GM12878 (cell line): ENCODE data around the gene PADI1. TPM values are rescaled to one million over a fixed set of nuclear protein-coding genes. Genes with fewer than 3 reads are reported as not detected.

ENCODE experiments used
- ATAC-seq: fragments of 200-7000 bp; cut with Tn5 transposase; 3 replicates; pipeline ENCODE4 v1.9.1; 2020; ENCODE audit warnings: mild to moderate bottlenecking, moderate library complexity
- BruUV-seq: library from RNA; stranded (reverse); fragments of 400-500 nt; replicated peaks from 2 replicates; lab custom pipeline; 2021; lab: Mats Ljungman, UMichigan
- CTCF ChIA-PET: fragments of 300-600 bp; sonication (Branson Sonifier 250); formaldehyde crosslinking; extraction: SDS; loops from one replicate; lab custom pipeline; 2021; ENCODE audit warnings: inconsistent platforms; lab: Yijun Ruan, JAX
- POLR2A ChIA-PET: fragments of 350-600 bp; formaldehyde crosslinking; extraction: SDS; loops from one replicate; lab custom pipeline; 2021; ENCODE audit warnings: inconsistent platforms; lab: Charles Lee
- RAD21 ChIA-PET: fragments of 300-600 bp; sonication (Branson Sonifier 250); formaldehyde crosslinking; loops from one replicate; lab custom pipeline; 2023; ENCODE audit warnings: antibody characterized with exemption; ENCODE audit not compliant: unreplicated experiment; lab: Charles Lee
- SMC1A ChIA-PET: fragments of 300-600 bp; sonication (Branson Sonifier 250); formaldehyde crosslinking; loops from one replicate; lab custom pipeline; 2023; ENCODE audit not compliant: unreplicated experiment, uncharacterized antibody; lab: Charles Lee
- DNase-seq: peaks from one replicate; pipeline ENCODE4 v3.0.0-alpha.2; 2011; ENCODE audit warnings: low read depth, low spot score
- FAIRE-seq: peaks from 3 replicates; lab custom pipeline; 2011; peaks lifted over from hg19 to GRCh38; lab: Jason Lieb, UNC
- H2AFZ ChIP-seq: 2 replicates; pipeline ENCODE4 v1.6.0; 2011; ENCODE audit warnings: low read depth, low read length, control low read depth; ENCODE audit not compliant: control insufficient read depth
- H3K27ac ChIP-seq: 2 replicates; pipeline ENCODE4 v1.5.1; 2011; ENCODE audit warnings: control low read depth; ENCODE audit not compliant: control insufficient read depth, insufficient read depth
- H3K27me3 ChIP-seq, 2 experiments: replicated peaks in 1 of 2; 2 replicates each; pipeline versions ENCODE4 v1.6.0 to v1.6.1; 2011; ENCODE audit warnings: low read length in 1 of 2; ENCODE audit not compliant: control insufficient read depth in 2 of 2, insufficient read depth in 2 of 2
- H3K36me3 ChIP-seq, 2 experiments: 2 replicates each; pipeline ENCODE4 v1.5.1; 2011; ENCODE audit warnings: low read length in 1 of 2; ENCODE audit not compliant: control insufficient read depth in 2 of 2, insufficient read depth in 2 of 2
- H3K4me1 ChIP-seq: 2 replicates; pipeline ENCODE4 v1.6.1; 2011; ENCODE audit warnings: mild to moderate bottlenecking, low read length, moderate library complexity, mixed read lengths; ENCODE audit not compliant: control insufficient read depth, insufficient read depth
- H3K4me2 ChIP-seq: 2 replicates; pipeline ENCODE4 v1.6.0; 2011; ENCODE audit warnings: control low read depth; ENCODE audit not compliant: control insufficient read depth, insufficient read depth
- H3K4me3 ChIP-seq: fragments of 200-600 bp; sonication (generic); 2 replicates; pipeline ENCODE4 v1.5.1; 2016
- H3K79me2 ChIP-seq: 2 replicates; pipeline ENCODE4 v1.6.0; 2011; ENCODE audit warnings: low read length; ENCODE audit not compliant: control insufficient read depth, insufficient read depth
- H3K9ac ChIP-seq: 2 replicates; pipeline ENCODE4 v1.8.0; 2011; ENCODE audit warnings: low read length, control low read depth, mixed read lengths; ENCODE audit not compliant: control insufficient read depth, insufficient read depth
- H3K9me3 ChIP-seq: replicated peaks from 3 replicates; pipeline ENCODE4 v1.5.1; 2011; ENCODE audit warnings: mild to moderate bottlenecking, low read length; ENCODE audit not compliant: control insufficient read depth, insufficient read depth
- H4K20me1 ChIP-seq: 2 replicates; pipeline ENCODE4 v1.6.0; 2011; ENCODE audit not compliant: control insufficient read depth, insufficient read depth
- CBX3 ChIP-seq: fragments of 200-600 bp; sonication (generic); IDR thresholded peaks from 2 replicates; pipeline ENCODE4 v1.6.1; 2016; ENCODE audit warnings: low read depth, borderline replicate concordance
- GABPA ChIP-seq: IDR thresholded peaks from 2 replicates; pipeline ENCODE4 v1.6.1; 2014; ENCODE audit warnings: antibody characterized with exemption, low read depth, mild to moderate bottlenecking, inconsistent platforms
- WGBS: methylation state at CpG from one replicate; pipeline ENCODE4 v1.1.6; 2016; ENCODE audit warnings: low lambda C conversion rate; ENCODE audit not compliant: insufficient replicate concordance, insufficient coverage; ENCODE audit errors: missing lambda C conversion rate; 5-methylcytosine and 5-hydroxymethylcytosine counted together
- in situ Hi-C: fragments of 300-500 bp; cut with MboI; formaldehyde crosslinking; loops from 9 replicates; pipeline ENCODE4 v1.14.3; 2018; ENCODE audit warnings: mixed read lengths
- intact Hi-C: fragments of 100-400 bp; cut with micrococcal nuclease; formaldehyde crosslinking; loops from one replicate; pipeline ENCODE4 v1.14.2; 2022; ENCODE audit not compliant: unreplicated experiment
- polyA plus RNA-seq, 11 experiments: library from polyadenylated mRNA; depleted of rRNA in 4 of 11; unstranded in 6 of 11; stranded (reverse) in 5 of 11; fragments of >200 nt; fragmentation: Nextera tagmentation in 4 of 11; fragmentation: Illumina TruSeq in 1 of 11; extraction: Ambion mirVana in 4 of 11; extraction: Trizol in 1 of 11; gene quantifications; 1 replicate in 1 of 11; 2 replicates in 10 of 11; pipeline versions ENCODE4 v1.2.1 to v1.2.3, GENCODE V29; 2011 to 2016; ENCODE audit warnings: inconsistent platforms in 2 of 11, missing spikeins in 2 of 11, low read depth in 1 of 11
- total RNA-seq, 4 experiments: library from RNA; depleted of rRNA in 3 of 4; stranded (reverse); fragments of >200 nt in 3 of 4; fragmentation: Illumina TruSeq in 1 of 4; extraction: Trizol in 1 of 4; gene quantifications; 2 replicates each; pipeline versions ENCODE4 v1.2.1 to v1.2.3, GENCODE V29; 2013 to 2021
- TF ChIP-seq, protein P1 (sequence below): IDR thresholded peaks from 2 replicates; pipeline ENCODE4 v1.6.1; 2012; ENCODE audit warnings: mild to moderate bottlenecking, low read depth, low read length

PADI1 gene
- total and polyA plus RNA-seq, 10 of the 15 experiments (the other 5 are each of a cell fraction or from before 2014, with no cell fraction given), result 0.05 TPM; not detected in 9

DNA sequence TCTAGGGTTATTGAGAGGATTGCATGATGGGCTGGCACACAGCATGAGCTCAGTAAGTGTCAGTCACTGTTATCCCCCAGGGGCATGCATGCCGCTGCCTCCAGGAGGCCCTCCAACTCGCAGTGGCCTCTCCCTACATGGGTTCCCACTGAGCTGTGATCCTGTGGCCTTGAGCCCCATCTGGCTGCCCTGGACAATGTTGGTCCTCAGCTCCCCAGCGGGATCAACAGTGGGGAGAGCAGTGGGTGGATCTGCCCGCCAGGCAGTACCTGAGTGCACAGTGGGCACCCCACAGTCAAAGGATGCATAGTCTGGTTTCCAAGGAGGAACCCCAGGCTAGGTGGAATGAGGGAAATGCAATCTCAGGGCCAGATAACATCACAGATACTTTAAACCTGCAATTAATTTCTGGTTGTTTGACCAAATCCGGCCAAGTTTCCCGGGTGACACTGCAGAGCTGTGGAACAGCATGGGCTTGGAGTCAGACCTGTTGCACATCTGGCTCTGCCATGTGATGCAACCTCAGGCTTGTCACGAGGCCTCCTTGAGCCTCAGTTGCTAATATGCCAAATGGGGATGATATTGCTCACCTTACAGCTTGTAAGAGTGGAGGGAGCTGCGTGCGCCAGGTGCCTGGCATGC is 53.3 kb downstream of the PADI1 start:
- ChIA-PET CTCF (interaction anchor here (1.0 to 1.8 kb wide), 3 partner anchors 14 to 133 kb away, joined by 3 to 6 read pairs (median 3); no protein-coding TSS in a partner anchor), POLR2A (no interaction called here), SMC1A (interaction anchor here (0.8 kb wide), 1 partner anchor 14 kb away, joined by 3 read pairs; no protein-coding TSS in a partner anchor), RAD21 (no interaction called here)
- H3K4me3 ChIP-seq, result no peak overlapping the region
- DNase-seq, result no peak
- H3K27me3 ChIP-seq, result no peaks in the 10 kb centered on the region
- no TSS peak for BruUV-seq
- in situ Hi-C loops, result no loop called here
- H2AFZ ChIP-seq, result no peak overlapping the region
- ATAC-seq, result no peak
- no peak overlapping the region for H3K27ac ChIP-seq
- H3K36me3 ChIP-seq, result no peaks in the 10 kb centered on the region
- TF ChIP-seq, protein P1, sequence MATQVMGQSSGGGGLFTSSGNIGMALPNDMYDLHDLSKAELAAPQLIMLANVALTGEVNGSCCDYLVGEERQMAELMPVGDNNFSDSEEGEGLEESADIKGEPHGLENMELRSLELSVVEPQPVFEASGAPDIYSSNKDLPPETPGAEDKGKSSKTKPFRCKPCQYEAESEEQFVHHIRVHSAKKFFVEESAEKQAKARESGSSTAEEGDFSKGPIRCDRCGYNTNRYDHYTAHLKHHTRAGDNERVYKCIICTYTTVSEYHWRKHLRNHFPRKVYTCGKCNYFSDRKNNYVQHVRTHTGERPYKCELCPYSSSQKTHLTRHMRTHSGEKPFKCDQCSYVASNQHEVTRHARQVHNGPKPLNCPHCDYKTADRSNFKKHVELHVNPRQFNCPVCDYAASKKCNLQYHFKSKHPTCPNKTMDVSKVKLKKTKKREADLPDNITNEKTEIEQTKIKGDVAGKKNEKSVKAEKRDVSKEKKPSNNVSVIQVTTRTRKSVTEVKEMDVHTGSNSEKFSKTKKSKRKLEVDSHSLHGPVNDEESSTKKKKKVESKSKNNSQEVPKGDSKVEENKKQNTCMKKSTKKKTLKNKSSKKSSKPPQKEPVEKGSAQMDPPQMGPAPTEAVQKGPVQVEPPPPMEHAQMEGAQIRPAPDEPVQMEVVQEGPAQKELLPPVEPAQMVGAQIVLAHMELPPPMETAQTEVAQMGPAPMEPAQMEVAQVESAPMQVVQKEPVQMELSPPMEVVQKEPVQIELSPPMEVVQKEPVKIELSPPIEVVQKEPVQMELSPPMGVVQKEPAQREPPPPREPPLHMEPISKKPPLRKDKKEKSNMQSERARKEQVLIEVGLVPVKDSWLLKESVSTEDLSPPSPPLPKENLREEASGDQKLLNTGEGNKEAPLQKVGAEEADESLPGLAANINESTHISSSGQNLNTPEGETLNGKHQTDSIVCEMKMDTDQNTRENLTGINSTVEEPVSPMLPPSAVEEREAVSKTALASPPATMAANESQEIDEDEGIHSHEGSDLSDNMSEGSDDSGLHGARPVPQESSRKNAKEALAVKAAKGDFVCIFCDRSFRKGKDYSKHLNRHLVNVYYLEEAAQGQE, result no peak
- TF ChIP-seq CBX3, result no peak
- TF ChIP-seq GABPA, result no peak
- H3K4me2 ChIP-seq, result no peak overlapping the region
- H3K9ac ChIP-seq, result no peak overlapping the region
- H3K4me1 ChIP-seq, result no peaks in the 10 kb centered on the region
- intact Hi-C loops, result no loop called here
- 45% methylated on average over 9 of the region's 9 CpGs for WGBS
- FAIRE-seq, result no peak
- H3K9me3 ChIP-seq, result no peaks in the 10 kb centered on the region
- H4K20me1 ChIP-seq, result no peaks in the 10 kb centered on the region
- H3K79me2 ChIP-seq, result no peaks in the 10 kb centered on the region
